Breast epithelium (tissue), 3 donors: Measurements from ENCODE around the gene PRPF19.
A peak's percentile ranks its signal among the peaks of the same experiment; 100 is the strongest.

Experiments
- POLR2A ChIP-seq: fragments of 450-650 bp; IDR thresholded peaks from one replicate; pipeline ENCODE4 v1.6.1; 2016; ENCODE audit warnings: antibody characterized with exemption, mild to moderate bottlenecking, moderate library complexity
- POLR2AphosphoS5 ChIP-seq, 3 donors: sonication (generic); formaldehyde crosslinking; IDR thresholded peaks; one replicate each; pipeline ENCODE4 v1.6.1; 2017; ENCODE audit warnings: antibody characterized with exemption in 3 of 3
- TF ChIP-seq, protein P1 (sequence below), 3 donors: fragments of 450-650 bp; IDR thresholded peaks; one replicate each; pipeline ENCODE4 v1.5.1; 2016 to 2017; ENCODE audit warnings: antibody characterized with exemption in 3 of 3, mild to moderate bottlenecking in 3 of 3, moderate library complexity in 3 of 3

DNA sequence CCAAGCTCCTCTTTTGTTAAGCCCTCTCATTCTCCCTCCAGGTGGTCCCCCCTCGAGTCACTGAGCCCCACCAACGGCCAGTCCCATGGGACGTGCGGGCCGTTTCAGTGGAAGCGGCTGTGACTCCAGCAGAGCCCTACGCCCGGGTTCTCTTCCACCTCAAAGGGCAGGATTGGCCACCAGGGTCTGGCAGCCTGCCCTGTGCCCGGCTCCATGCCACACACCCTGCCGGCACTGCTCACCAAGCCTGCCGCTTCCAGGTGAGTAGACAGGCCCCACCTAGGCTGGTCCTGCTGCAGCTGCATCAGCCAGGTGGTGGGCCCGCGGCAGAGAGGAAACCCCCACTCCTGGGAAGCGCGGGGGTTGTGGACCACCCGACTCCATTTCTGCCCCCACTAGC is 21.2 kb upstream of the PRPF19 start:
- TF ChIP-seq, protein P1, sequence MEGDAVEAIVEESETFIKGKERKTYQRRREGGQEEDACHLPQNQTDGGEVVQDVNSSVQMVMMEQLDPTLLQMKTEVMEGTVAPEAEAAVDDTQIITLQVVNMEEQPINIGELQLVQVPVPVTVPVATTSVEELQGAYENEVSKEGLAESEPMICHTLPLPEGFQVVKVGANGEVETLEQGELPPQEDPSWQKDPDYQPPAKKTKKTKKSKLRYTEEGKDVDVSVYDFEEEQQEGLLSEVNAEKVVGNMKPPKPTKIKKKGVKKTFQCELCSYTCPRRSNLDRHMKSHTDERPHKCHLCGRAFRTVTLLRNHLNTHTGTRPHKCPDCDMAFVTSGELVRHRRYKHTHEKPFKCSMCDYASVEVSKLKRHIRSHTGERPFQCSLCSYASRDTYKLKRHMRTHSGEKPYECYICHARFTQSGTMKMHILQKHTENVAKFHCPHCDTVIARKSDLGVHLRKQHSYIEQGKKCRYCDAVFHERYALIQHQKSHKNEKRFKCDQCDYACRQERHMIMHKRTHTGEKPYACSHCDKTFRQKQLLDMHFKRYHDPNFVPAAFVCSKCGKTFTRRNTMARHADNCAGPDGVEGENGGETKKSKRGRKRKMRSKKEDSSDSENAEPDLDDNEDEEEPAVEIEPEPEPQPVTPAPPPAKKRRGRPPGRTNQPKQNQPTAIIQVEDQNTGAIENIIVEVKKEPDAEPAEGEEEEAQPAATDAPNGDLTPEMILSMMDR (IDR thresholded peaks at IDR 0.05): peak in 1 of 3 donors; percentile 28
- no peak for TF ChIP-seq POLR2AphosphoS5 (IDR thresholded peaks at IDR 0.05)
- TF ChIP-seq POLR2A: no peak
